DOHH2 (cell line): ENCODE results near the gene ITPR2.

Experiments
- H3F3A ChIP-seq: fragments of 200-600 bp; sonication (generic), shearing (Covaris generic); 2 replicates; pipeline ENCODE4 v1.6.0; 2016; ENCODE audit warnings: antibody characterized with exemption, mild to moderate bottlenecking; ENCODE audit not compliant: control insufficient read depth, insufficient read depth
- H3K27ac ChIP-seq: fragments of 200-600 bp; sonication (generic); 2 replicates; pipeline ENCODE4 v1.5.1; 2014; ENCODE audit warnings: low read depth, mild to moderate bottlenecking, low read length, moderate library complexity
- H3K27me3 ChIP-seq: fragments of 200-600 bp; sonication (generic); 2 replicates; pipeline ENCODE4 v1.6.1; 2014; ENCODE audit warnings: mild to moderate bottlenecking, low read length, mixed read lengths; ENCODE audit not compliant: control insufficient read depth
- H3K36me3 ChIP-seq: fragments of 200-600 bp; sonication (generic); 2 replicates; pipeline ENCODE4 v1.6.1; 2014; ENCODE audit warnings: mild to moderate bottlenecking, low read length, moderate library complexity, mixed read lengths; ENCODE audit not compliant: control insufficient read depth
- H3K4me1 ChIP-seq: fragments of 200-600 bp; sonication (generic); 2 replicates; pipeline ENCODE4 v1.6.1; 2014; ENCODE audit warnings: mild to moderate bottlenecking, low read length, mixed read lengths; ENCODE audit not compliant: control insufficient read depth
- H3K4me2 ChIP-seq: fragments of 200-600 bp; sonication (generic); 2 replicates; pipeline ENCODE4 v1.6.0; 2014; ENCODE audit warnings: mild to moderate bottlenecking, low read length, moderate library complexity
- H3K4me3 ChIP-seq: fragments of 200-600 bp; sonication (generic); 2 replicates; pipeline ENCODE4 v1.5.1; 2014; ENCODE audit warnings: mild to moderate bottlenecking, low read length, mixed read lengths
- H3K79me2 ChIP-seq: fragments of 200-600 bp; sonication (generic); 2 replicates; pipeline ENCODE4 v1.6.1; 2014; ENCODE audit warnings: mild to moderate bottlenecking, low read length, mixed read lengths; ENCODE audit not compliant: control insufficient read depth
- H3K9me2 ChIP-seq: fragments of 200-600 bp; sonication (generic); replicated peaks from 2 replicates; pipeline ENCODE4 v1.6.1; 2014; ENCODE audit warnings: mild to moderate bottlenecking, low read length, mixed read lengths; ENCODE audit not compliant: control insufficient read depth
- H3K9me3 ChIP-seq: fragments of 200-600 bp; sonication (generic); 2 replicates; pipeline ENCODE4 v1.6.1; 2014; ENCODE audit warnings: antibody characterized with exemption, low read length, mixed read lengths; ENCODE audit not compliant: control insufficient read depth, insufficient read depth
- H4K20me1 ChIP-seq: fragments of 200-600 bp; sonication (generic); 2 replicates; pipeline ENCODE4 v1.6.0; 2014; ENCODE audit warnings: low read depth, mild to moderate bottlenecking, antibody characterized with exemption, low read length, moderate library complexity; ENCODE audit not compliant: control insufficient read depth, insufficient read depth
- CTCF ChIP-seq: fragments of 200-600 bp; sonication (generic); IDR thresholded peaks from one replicate; pipeline ENCODE4 v1.5.1; 2014; ENCODE audit warnings: antibody characterized with exemption, mild to moderate bottlenecking, low read depth, low read length; ENCODE audit not compliant: poor library complexity, severe bottlenecking
- EZH2phosphoT487 ChIP-seq: fragments of 200-600 bp; sonication (generic); IDR thresholded peaks from 2 replicates; pipeline ENCODE4 v1.6.1; 2017; ENCODE audit warnings: borderline replicate concordance, mild to moderate bottlenecking, antibody characterized with exemption, low read length, moderate library complexity, mixed read lengths

The ITPR2 gene

GRCh38 chr12:26530461-26530860 is 302.5 kb downstream of the ITPR2 start:
- Histone ChIP-seq H3K4me1 (no peaks in the 10 kb centered on the region), H3K79me2 (no peaks in the 10 kb centered on the region), H3F3A (no peaks in the 10 kb centered on the region), H3K4me3 (no peak overlapping the region), H3K9me2 (no peaks in the 10 kb centered on the region), H3K4me2 (no peak overlapping the region), H3K27me3 (no peaks in the 10 kb centered on the region), H3K9me3 (peaks cover 13% of the 10 kb centered on the region), H3K27ac (no peak overlapping the region), H3K36me3 (0 out of 2 replicates have a peak, but pooled peaks cover 2% of the 10 kb centered on the region), H4K20me1 (no peaks in the 10 kb centered on the region)
- TF ChIP-seq EZH2phosphoT487 (no peak), CTCF (no peak)

GRCh38 chr12:26528943-26529342 is 304.1 kb downstream of the ITPR2 start:
- Histone ChIP-seq H3K36me3 (0 out of 2 replicates have a peak, but pooled peaks cover 2% of the 10 kb centered on the region), H4K20me1 (no peaks in the 10 kb centered on the region), H3K9me3 (peaks cover 19% of the 10 kb centered on the region), H3K4me2 (no peak overlapping the region), H3F3A (no peaks in the 10 kb centered on the region), H3K79me2 (no peaks in the 10 kb centered on the region), H3K4me1 (no peaks in the 10 kb centered on the region), H3K27ac (no peak overlapping the region), H3K4me3 (no peak overlapping the region), H3K27me3 (no peaks in the 10 kb centered on the region), H3K9me2 (no peaks in the 10 kb centered on the region)
- TF ChIP-seq EZH2phosphoT487 (no peak), CTCF (no peak)

- Histone ChIP-seq H3K79me2 (no peaks in the 10 kb centered on the region), H3K4me3 (no peak overlapping the region), H3K9me2 (no peaks in the 10 kb centered on the region), H3K27me3 (no peaks in the 10 kb centered on the region), H4K20me1 (no peaks in the 10 kb centered on the region), H3K4me2 (no peak overlapping the region), H3K4me1 (no peaks in the 10 kb centered on the region), H3K36me3 (0 out of 2 replicates have a peak, but pooled peaks cover 2% of the 10 kb centered on the region), H3F3A (no peaks in the 10 kb centered on the region), H3K9me3 (peaks cover 19% of the 10 kb centered on the region), H3K27ac (no peak overlapping the region)
- TF ChIP-seq EZH2phosphoT487 = no peak
- no peak for TF ChIP-seq CTCF
These were observed 305.3 kb downstream of the ITPR2 start for GRCh38 chr12:26527682-26528081.
